GM19239 (cell line): ENCODE data around the gene STT3B.

Experiments
- DNase-seq: peaks from one replicate; pipeline ENCODE4 v3.0.0; 2011; ENCODE audit warnings: low spot score; ENCODE audit not compliant: insufficient read length
- FAIRE-seq: peaks from 2 replicates; lab custom pipeline; 2011; peaks lifted over from hg19 to GRCh38; lab: Jason Lieb, UNC

Gene STT3B

DNA sequence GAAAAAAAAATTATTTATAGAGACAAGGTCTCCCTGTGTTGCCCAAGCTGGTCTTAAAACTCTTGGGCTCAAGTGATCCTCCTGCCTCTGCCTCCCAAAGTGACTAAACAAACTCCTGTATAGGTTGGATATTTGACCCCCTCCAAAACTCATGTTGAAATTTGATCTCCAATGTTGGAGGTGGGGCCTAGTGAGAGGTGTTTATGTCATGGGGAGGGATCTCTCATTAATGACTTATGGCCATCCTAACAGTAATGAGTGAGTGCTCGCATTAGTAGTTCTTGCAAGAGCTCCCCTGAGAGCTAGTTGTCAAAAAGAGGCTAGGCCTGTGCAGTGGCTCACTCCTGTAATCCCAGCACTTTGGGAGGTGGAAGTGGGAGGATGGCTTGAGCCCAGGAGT, 141.2 kb downstream of the STT3B start:
- no peak for DNase-seq
- no peak for FAIRE-seq

GRCh38 chr3:31676556-31676955, 143.8 kb downstream of the STT3B start:
- FAIRE-seq = no peak
- no peak for DNase-seq

GRCh38 chr3:31680072-31680870, 147.5 kb downstream of the STT3B start:
- FAIRE-seq = no peak
- no peak for DNase-seq
